DND-41 (cell line): ENCODE measurements around the gene SYTL4.

ENCODE experiments used
- EZH2 ChIP-seq: IDR thresholded peaks from 3 replicates; pipeline ENCODE4 v1.6.1; 2012; ENCODE audit warnings: borderline replicate concordance, low read depth, mild to moderate bottlenecking, moderate library complexity, low read length, inconsistent platforms; ENCODE audit not compliant: severe bottlenecking
- TF ChIP-seq, protein P1 (sequence below): IDR thresholded peaks from 2 replicates; pipeline ENCODE4 v1.5.1; 2012; ENCODE audit warnings: borderline replicate concordance, low read length, moderate library complexity, mild to moderate bottlenecking; ENCODE audit not compliant: poor library complexity, severe bottlenecking; ENCODE audit errors: extremely low read depth

DNA sequence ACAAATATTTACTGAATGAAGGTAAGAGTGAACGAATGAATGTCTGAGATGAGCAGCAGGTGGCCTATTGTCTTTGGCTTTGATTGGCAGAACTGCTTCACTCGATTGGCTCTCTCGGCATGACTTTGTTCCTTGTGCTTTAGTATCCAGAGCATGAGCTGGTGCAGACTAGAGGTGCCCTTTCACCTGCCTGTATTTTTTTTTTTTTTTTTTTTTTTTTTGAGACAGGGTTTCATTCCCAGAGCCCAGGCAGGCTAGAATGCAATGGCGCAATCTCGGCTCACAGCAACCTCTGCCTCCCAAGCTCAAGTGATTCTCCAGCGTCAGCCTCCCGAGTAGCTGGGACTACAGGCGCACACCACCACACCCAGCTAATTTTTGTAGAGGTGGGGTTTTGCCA, 49.0 kb downstream of the SYTL4 start:
- TF ChIP-seq, protein P1, sequence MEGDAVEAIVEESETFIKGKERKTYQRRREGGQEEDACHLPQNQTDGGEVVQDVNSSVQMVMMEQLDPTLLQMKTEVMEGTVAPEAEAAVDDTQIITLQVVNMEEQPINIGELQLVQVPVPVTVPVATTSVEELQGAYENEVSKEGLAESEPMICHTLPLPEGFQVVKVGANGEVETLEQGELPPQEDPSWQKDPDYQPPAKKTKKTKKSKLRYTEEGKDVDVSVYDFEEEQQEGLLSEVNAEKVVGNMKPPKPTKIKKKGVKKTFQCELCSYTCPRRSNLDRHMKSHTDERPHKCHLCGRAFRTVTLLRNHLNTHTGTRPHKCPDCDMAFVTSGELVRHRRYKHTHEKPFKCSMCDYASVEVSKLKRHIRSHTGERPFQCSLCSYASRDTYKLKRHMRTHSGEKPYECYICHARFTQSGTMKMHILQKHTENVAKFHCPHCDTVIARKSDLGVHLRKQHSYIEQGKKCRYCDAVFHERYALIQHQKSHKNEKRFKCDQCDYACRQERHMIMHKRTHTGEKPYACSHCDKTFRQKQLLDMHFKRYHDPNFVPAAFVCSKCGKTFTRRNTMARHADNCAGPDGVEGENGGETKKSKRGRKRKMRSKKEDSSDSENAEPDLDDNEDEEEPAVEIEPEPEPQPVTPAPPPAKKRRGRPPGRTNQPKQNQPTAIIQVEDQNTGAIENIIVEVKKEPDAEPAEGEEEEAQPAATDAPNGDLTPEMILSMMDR, result no peak
- TF ChIP-seq EZH2, result no peak
